ENCODE data around the gene IMMP2L.
"Not testable (repeated sequence)": the region's sequence is repeated elsewhere in the genome, so short reads cannot be mapped to it uniquely, and the experiment has no call there.

IMMP2L gene

GRCh38 chr7:111508387-111508786 is 53.9 kb downstream of the IMMP2L start:
- no peak for TF ChIP-seq CTCF (IDR thresholded peaks at IDR 0.05; ENCODE audit: low read depth, low read length)
- Histone ChIP-seq H3K27me3 (no peaks in the 10 kb centered on the region), H3K4me1 (peaks cover 3% of the 10 kb centered on the region; the same call in 1 of the 2 replicates), H3K9me3 (no peaks in the 10 kb centered on the region; the same call in 1 of the 2 replicates), H3K36me3 (no peaks in the 10 kb centered on the region), H3K4me3 (ENCODE audit: low read depth, low read length) (no peak overlapping the region)
- DNase-seq, result no peak

DNA sequence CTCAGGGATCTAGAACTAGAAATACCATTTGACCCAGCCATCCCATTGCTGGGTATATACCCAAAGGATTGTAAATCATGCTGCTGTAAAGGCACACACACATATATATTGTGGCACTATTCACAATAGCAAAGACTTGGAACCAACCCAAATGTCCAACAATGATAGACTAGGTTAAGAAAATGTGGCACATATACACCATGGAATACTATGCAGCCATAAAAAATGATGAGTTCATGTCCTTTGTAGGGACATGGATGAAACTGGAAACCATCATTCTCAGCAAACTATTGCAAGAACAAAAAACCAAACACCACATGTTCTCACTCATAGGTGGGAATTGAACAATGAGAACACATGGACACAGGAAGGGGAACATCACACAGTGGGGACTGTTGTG is 56.9 kb downstream of the IMMP2L start:
- not testable (repeated sequence) for H3K36me3 ChIP-seq; H3K4me3 ChIP-seq (ENCODE audit: low read depth, low read length); DNase-seq; H3K9me3 ChIP-seq; H3K27me3 ChIP-seq; H3K4me1 ChIP-seq

DNA sequence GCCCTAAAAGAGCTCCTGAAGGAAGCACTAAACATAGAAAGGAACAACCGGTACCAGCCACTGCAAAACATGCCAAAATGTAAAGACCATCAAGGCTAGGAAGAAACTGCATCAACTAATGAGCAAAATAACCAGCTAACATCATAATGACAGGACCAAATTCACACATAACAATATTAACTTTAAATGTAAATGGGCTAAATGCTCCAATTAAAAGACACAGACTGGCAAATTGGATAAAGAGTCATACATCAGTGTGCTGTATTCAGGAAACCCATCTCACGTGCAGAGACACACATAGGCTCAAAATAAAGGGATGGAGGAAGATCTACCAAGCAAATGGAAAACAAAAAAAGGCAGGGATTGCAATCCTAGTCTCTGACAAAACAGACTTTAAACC is 60.5 kb downstream of the IMMP2L start:
- H3K9me3 ChIP-seq; H3K4me1 ChIP-seq; H3K4me3 ChIP-seq (ENCODE audit: low read depth, low read length); DNase-seq; H3K36me3 ChIP-seq; H3K27me3 ChIP-seq: not testable (repeated sequence)

GRCh38 chr7:111499027-111499426 is 63.3 kb downstream of the IMMP2L start:
- DNase-seq, result no peak
- TF ChIP-seq CTCF (IDR thresholded peaks at IDR 0.05; ENCODE audit: low read depth, low read length), result no peak
- Histone ChIP-seq H3K4me1 (no peaks in the 10 kb centered on the region; the same call in 1 of the 2 replicates), H3K4me3 (ENCODE audit: low read depth, low read length) (no peak overlapping the region), H3K36me3 (no peaks in the 10 kb centered on the region), H3K27me3 (no peaks in the 10 kb centered on the region), H3K9me3 (peaks cover 2% of the 10 kb centered on the region; the same call in 1 of the 2 replicates)

- no peak for DNase-seq
- TF ChIP-seq CTCF (IDR thresholded peaks at IDR 0.05; ENCODE audit: low read depth, low read length), result no peak
- no peak overlapping the region for H3K4me3 ChIP-seq (ENCODE audit: low read depth, low read length)
- peaks cover 2% of the 10 kb centered on the region; the same call in 1 of the 2 replicates for H3K9me3 ChIP-seq
- H3K4me1 ChIP-seq, result no peaks in the 10 kb centered on the region; the same call in 1 of the 2 replicates
- H3K36me3 ChIP-seq, result no peaks in the 10 kb centered on the region
- H3K27me3 ChIP-seq, result no peaks in the 10 kb centered on the region
These were observed 63.8 kb downstream of the IMMP2L start for GRCh38 chr7:111498391-111499007.

GRCh38 chr7:111495173-111495810 is 67.0 kb downstream of the IMMP2L start:
- H3K4me3 ChIP-seq (ENCODE audit: low read depth, low read length), result no peak overlapping the region
- H3K4me1 ChIP-seq, result peaks cover 3% of the 10 kb centered on the region; the same call in 1 of the 2 replicates
- H3K9me3 ChIP-seq, result peaks cover 2% of the 10 kb centered on the region; the same call in 1 of the 2 replicates
- no peaks in the 10 kb centered on the region for H3K36me3 ChIP-seq
- no peak for TF ChIP-seq CTCF (IDR thresholded peaks at IDR 0.05; ENCODE audit: low read depth, low read length)
- H3K27me3 ChIP-seq, result no peaks in the 10 kb centered on the region
- DNase-seq, result no peak

GRCh38 chr7:111492234-111492633 is 70.1 kb downstream of the IMMP2L start:
- Histone ChIP-seq H3K4me3 (ENCODE audit: low read depth, low read length) (no peak overlapping the region), H3K27me3 (no peaks in the 10 kb centered on the region), H3K9me3 (no peaks in the 10 kb centered on the region; the same call in 1 of the 2 replicates), H3K4me1 (peaks cover 7% of the 10 kb centered on the region), H3K36me3 (no peaks in the 10 kb centered on the region)
- DNase-seq, result no peak
- no peak for TF ChIP-seq CTCF (IDR thresholded peaks at IDR 0.05; ENCODE audit: low read depth, low read length)

Measured in BE2C (cell line).